Tibial nerve (tissue), 4 donors: ENCODE measurements around the gene PEF1. TPM values are rescaled to one million over a fixed set of nuclear protein-coding genes. Genes with fewer than 3 reads are reported as not detected.

ENCODE experiments used
- DNase-seq, 2 donors: peaks; one replicate each; pipeline ENCODE4 v3.0.0-alpha.2; 2019; ENCODE audit warnings: low spot score in 2 of 2
- H3K27ac ChIP-seq, 4 donors: fragments of 200-600 bp; sonication (generic) in 3 of 4; one replicate each; pipeline ENCODE4 v1.5.1; 2017 to 2019; ENCODE audit warnings: mild to moderate bottlenecking in 1 of 4
- H3K27me3 ChIP-seq, 2 donors: fragments of 200-600 bp; sonication (generic) in 1 of 2; one replicate each; pipeline versions ENCODE4 v1.5.1 to v1.6.0; 2017 to 2019
- H3K36me3 ChIP-seq, 3 donors: fragments of 200-600 bp; sonication (generic); one replicate each; pipeline ENCODE4 v1.5.1; 2018 to 2019
- H3K4me1 ChIP-seq, 4 donors: fragments of 200-600 bp; sonication (generic) in 3 of 4; one replicate each; pipeline ENCODE4 v1.5.1; 2017 to 2019
- H3K4me3 ChIP-seq, 4 donors: fragments of 200-600 bp; sonication (generic) in 3 of 4; one replicate each; pipeline ENCODE4 v1.5.1; 2017 to 2019; ENCODE audit warnings: mild to moderate bottlenecking in 1 of 4, moderate library complexity in 1 of 4
- H3K9me3 ChIP-seq, 4 donors: fragments of 200-600 bp; sonication (generic) in 3 of 4; one replicate each; pipeline ENCODE4 v1.5.1; 2017 to 2019
- EP300 ChIP-seq, 2 donors: sonication (generic); formaldehyde crosslinking; IDR thresholded peaks; one replicate each; pipeline ENCODE4 v1.6.1; 2017; ENCODE audit warnings: antibody characterized with exemption in 2 of 2, mild to moderate bottlenecking in 1 of 2
- POLR2A ChIP-seq, 2 donors: fragments of 450-650 bp; IDR thresholded peaks; one replicate each; pipeline ENCODE4 v1.6.1; 2017; ENCODE audit warnings: antibody characterized with exemption in 2 of 2, mild to moderate bottlenecking in 2 of 2, moderate library complexity in 2 of 2
- WGBS, 2 donors: methylation state at CpG; one replicate each; pipeline ENCODE4 v1.1.5; 2018; 5-methylcytosine and 5-hydroxymethylcytosine counted together
- total RNA-seq, 4 donors: library from RNA; depleted of rRNA; stranded (reverse); fragments of >200 nt; gene quantifications; one replicate each; pipeline ENCODE4 v1.1.0, GENCODE V29; 2016
- TF ChIP-seq, protein P1 (sequence below), 5 experiments: fragments of 200-600 bp in 3 of 5; fragments of 450-650 bp in 2 of 5; sonication (generic) in 3 of 5; IDR thresholded peaks; one replicate each; pipeline ENCODE4 v1.5.1; 2016 to 2019; ENCODE audit warnings: antibody characterized with exemption in 5 of 5, mild to moderate bottlenecking in 3 of 5, moderate library complexity in 2 of 5

PEF1 gene
- total RNA-seq, 4 donors from 2014 or later: 62.5 to 108 (median 89.7) TPM

DNA sequence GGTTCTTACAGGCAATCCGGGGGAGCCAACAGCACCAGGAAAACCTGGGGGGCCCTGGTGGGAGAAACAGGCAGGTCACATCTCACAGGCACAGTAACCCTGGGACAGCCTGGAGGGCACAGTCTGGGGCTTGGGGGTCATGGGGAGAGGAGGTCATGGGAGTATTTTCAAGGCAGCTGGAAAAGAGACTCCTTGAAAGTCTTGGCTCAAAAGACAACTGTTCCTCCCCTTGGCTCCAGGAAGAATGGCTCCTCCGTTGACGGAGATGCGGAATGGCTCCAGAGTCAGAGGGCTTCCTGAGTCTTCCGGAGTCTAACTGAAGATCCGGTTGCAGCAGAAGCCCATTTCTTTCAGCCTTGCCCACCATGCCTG is 25.9 kb upstream of the PEF1 start:
- 27 to 48% methylated on average over 6 of the region's 6 CpGs for WGBS, 2 donors

DNA sequence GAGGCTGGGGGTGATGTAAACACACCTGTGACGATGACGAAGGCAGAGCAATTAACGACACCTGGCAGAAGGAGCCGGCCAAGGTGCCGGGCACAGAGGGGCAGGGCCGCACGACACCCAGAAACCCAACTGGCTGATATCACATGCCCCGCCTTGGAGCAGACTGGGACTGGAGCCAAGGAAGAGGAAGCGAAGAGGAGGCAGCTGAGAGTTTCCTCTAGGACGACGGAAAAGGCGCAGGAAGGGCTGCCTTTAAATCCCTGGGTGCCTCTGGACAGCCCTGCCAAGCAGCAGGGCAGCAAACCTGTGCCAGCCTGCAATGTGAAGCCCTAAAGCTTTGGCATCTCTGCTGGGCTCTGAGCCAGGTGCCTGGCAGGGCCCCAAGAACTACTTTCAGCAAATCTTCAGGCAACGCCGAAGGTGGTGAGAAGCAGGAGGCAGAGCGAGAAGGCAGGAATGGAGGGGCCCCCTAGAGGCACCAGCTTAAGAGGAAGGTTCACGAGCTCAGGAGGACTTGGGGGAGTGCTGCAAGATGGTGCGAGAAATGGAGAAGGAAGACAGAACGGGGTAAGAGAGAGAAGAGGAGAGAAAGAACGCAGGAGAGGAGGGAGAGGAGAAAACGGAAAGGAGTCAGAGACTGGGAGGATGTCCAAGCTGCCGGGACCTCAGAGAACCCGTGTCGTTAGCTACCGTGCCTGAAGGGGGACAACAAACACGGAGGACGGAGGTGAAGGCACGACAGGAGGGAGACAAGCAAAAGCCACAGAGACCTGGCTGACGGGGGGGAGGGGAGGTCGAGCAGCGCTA is 25.3 kb upstream of the PEF1 start:
- Histone ChIP-seq H3K27me3 (no peaks in the 10 kb centered on the region), H3K4me1 (peaks cover 0 to 87% (median 43%) of the 10 kb centered on the region in 4 donors), H3K36me3 (peaks cover 0 to 21% (median 0%) of the 10 kb centered on the region in 3 donors), H3K4me3 (peak overlapping the region; percentile 8 to 20 (median 14)), H3K27ac (peak overlapping the region; percentile 51 to 79 (median 72)), H3K9me3 (no peaks in the 10 kb centered on the region)
- whole genome bisulfite sequencing, 2 donors: 12 to 20% methylated on average over 30 of the region's 30 CpGs
- peak; percentile 69 to 73 for DNase-seq
- TF ChIP-seq EP300 (IDR thresholded peaks at IDR 0.05): peak in 1 of 2 donors; percentile 28
- no peak for TF ChIP-seq POLR2A (IDR thresholded peaks at IDR 0.05)

More for the DNA sequence above, 25.9 kb upstream of the PEF1 start:
- peaks cover 0 to 81% (median 40%) of the 10 kb centered on the region in 4 donors for H3K4me1 ChIP-seq
- H3K27me3 ChIP-seq: no peaks in the 10 kb centered on the region
- H3K27ac ChIP-seq: peak overlapping the region; percentile 51 to 79 (median 72)
- TF ChIP-seq EP300 (IDR thresholded peaks at IDR 0.05) (no peak), POLR2A (IDR thresholded peaks at IDR 0.05) (no peak)
- TF ChIP-seq, protein P1, sequence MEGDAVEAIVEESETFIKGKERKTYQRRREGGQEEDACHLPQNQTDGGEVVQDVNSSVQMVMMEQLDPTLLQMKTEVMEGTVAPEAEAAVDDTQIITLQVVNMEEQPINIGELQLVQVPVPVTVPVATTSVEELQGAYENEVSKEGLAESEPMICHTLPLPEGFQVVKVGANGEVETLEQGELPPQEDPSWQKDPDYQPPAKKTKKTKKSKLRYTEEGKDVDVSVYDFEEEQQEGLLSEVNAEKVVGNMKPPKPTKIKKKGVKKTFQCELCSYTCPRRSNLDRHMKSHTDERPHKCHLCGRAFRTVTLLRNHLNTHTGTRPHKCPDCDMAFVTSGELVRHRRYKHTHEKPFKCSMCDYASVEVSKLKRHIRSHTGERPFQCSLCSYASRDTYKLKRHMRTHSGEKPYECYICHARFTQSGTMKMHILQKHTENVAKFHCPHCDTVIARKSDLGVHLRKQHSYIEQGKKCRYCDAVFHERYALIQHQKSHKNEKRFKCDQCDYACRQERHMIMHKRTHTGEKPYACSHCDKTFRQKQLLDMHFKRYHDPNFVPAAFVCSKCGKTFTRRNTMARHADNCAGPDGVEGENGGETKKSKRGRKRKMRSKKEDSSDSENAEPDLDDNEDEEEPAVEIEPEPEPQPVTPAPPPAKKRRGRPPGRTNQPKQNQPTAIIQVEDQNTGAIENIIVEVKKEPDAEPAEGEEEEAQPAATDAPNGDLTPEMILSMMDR (IDR thresholded peaks at IDR 0.05): no peak
- peak overlapping the region in 3 of 4 donors; percentile 13 to 20 (median 16) for H3K4me3 ChIP-seq
- DNase-seq: no peak
- peaks cover 0 to 22% (median 0%) of the 10 kb centered on the region in 3 donors for H3K36me3 ChIP-seq
- H3K9me3 ChIP-seq: no peaks in the 10 kb centered on the region

DNA sequence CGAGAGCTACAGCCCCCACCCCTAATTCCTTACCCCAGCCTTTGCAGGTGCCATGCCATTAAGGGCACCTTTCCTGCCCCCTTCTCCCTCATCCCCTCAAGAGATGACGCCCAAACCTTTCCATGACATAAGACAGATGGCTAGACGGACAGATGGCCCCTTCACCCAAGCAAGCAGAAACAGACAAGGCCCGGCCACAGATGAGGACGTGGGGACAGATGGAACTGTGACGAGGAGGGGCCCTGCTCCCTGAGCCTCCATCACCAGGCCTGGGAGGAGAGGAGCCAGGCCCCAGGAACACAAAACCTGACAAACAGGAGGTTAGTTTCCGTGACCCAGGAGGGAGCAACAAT is 24.7 kb upstream of the PEF1 start:
- DNase-seq: no peak
- 60 to 64% methylated on average over 7 of the region's 7 CpGs for WGBS, 2 donors
- H3K36me3 ChIP-seq: peaks cover 0 to 17% (median 0%) of the 10 kb centered on the region in 3 donors
- H3K27me3 ChIP-seq: no peaks in the 10 kb centered on the region
- H3K9me3 ChIP-seq: no peaks in the 10 kb centered on the region
- TF ChIP-seq, protein P1 (IDR thresholded peaks at IDR 0.05): no peak
- TF ChIP-seq POLR2A (IDR thresholded peaks at IDR 0.05) (no peak), EP300 (IDR thresholded peaks at IDR 0.05) (no peak)
- peak overlapping the region in 1 of 4 donors; percentile 20 for H3K4me3 ChIP-seq
- peak overlapping the region; percentile 51 to 79 (median 72) for H3K27ac ChIP-seq
- peaks cover 0 to 92% (median 43%) of the 10 kb centered on the region in 4 donors for H3K4me1 ChIP-seq

DNA sequence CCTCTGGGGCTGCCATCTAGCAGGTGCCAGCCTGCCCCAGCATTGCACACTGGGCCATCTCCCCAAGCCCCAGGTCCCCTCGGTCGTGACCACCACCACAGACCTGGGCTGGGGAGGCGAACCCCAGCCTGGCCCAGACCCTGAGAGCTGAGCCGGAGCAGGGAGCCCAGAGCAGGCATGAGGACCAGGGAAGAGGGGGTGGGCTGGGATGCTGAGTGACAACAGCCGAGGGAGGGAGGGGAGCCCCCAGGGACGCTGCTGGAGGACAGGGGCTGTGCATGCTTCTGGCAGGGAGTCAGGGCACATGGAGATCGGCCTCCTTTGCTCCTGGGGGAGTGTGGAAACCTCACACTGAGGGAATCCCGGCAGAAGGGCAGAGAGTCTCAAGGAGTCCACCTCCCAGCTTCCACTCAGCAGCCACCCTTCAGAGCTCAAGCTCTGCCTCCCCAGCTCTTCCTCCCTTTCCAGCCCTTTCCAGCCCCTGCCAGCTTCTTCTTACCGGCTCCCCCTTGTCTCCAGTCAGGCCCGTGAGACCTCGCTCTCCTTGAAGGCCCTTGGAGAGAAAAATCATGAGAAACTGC is 23.7 kb upstream of the PEF1 start:
- TF ChIP-seq POLR2A (IDR thresholded peaks at IDR 0.05): no peak
- TF ChIP-seq, protein P1 (IDR thresholded peaks at IDR 0.05): no peak
- TF ChIP-seq EP300 (IDR thresholded peaks at IDR 0.05): no peak
- WGBS, 2 donors: 67 to 71% methylated on average over 10 to 11 of the region's 11 CpGs
- Histone ChIP-seq H3K27ac (peak overlapping the region in 2 of 4 donors; percentile 9 to 79), H3K36me3 (peaks cover 0 to 11% (median 0%) of the 10 kb centered on the region in 3 donors), H3K4me1 (peaks cover 0 to 94% (median 45%) of the 10 kb centered on the region in 4 donors), H3K4me3 (no peak overlapping the region), H3K27me3 (no peaks in the 10 kb centered on the region), H3K9me3 (no peaks in the 10 kb centered on the region)
- no peak for DNase-seq

DNA sequence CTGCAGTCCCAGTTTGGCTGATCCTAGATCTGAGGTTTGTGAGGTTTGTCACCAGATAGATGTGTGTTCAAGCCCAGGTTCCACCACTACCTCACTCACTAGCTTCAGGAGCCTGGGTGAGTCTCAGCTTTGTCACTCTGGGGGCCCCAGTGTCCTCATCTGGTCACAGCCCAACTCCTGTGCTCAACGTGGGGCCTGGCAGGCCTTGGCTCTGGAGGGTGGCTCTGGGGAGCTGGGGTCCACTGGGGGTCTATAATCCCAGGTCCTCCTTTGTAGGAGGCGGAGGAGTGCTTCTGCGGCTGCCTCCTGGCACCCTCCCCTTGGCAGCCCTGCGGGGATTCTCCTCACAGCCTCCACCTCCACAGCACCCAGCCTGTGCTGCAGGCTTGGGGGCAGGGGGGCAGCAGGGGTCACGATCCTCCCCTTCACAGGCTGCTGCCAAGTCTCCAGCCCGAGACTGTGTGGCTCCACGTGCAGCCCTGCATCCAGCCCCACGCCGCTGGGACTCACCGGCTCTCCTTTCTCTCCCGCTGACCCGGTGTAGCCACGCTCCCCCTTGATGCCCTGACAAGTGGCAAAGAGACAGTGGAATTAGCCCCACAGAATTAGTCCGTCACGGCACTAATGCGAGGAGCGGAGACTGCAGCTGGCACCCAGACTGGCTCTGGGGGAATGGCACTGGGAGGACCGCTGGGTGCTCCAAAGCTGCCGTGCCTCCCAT is 22.5 kb upstream of the PEF1 start:
- WGBS, 2 donors: 70% methylated on average over 18 of the region's 19 CpGs
- Histone ChIP-seq H3K4me1 (peaks cover 0 to 88% (median 45%) of the 10 kb centered on the region in 4 donors), H3K27ac (peak overlapping the region; percentile 49 to 79 (median 70))

More for the DNA sequence above, 22.5 kb upstream of the PEF1 start:
- TF ChIP-seq POLR2A (IDR thresholded peaks at IDR 0.05) (no peak), EP300 (IDR thresholded peaks at IDR 0.05) (no peak)
- Histone ChIP-seq H3K36me3 (peaks cover 0 to 9% (median 0%) of the 10 kb centered on the region in 3 donors), H3K27me3 (no peaks in the 10 kb centered on the region), H3K4me3 (no peak overlapping the region), H3K9me3 (no peaks in the 10 kb centered on the region)
- no peak for DNase-seq
